ENCODE measurements around the gene ZNF362.
"Not testable (repeated sequence)": the region's sequence is repeated elsewhere in the genome, so short reads cannot be mapped to it uniquely, and the experiment has no call there.

Gene ZNF362

DNA sequence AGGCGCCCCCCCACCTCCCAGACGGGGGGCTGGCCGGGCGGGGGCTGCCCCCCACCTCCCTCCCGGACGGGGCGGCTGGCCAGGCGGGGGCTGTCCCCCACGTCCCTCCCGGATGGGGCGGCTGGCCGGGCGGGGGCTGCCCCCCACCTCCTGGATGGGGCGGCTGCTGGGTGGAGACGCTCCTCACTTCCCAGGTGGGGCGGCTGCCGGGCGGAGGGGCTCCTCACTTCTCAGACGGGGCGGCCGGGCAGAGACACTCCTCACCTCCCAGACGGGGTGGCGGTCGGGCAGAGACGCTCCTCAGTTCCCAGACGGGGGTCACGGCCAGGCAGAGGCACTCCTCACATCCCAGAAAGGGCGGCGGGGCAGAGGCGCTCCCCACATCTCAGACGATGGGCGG lies 53.1 kb downstream of the ZNF362 start:
- not testable (repeated sequence) for DNase-seq

GRCh38 chr1:33310702-33311101 lies 54.4 kb downstream of the ZNF362 start:
- no peak for DNase-seq

GRCh38 chr1:33311706-33312412 lies 55.6 kb downstream of the ZNF362 start:
- DNase-seq: no peak

GRCh38 chr1:33312413-33312749 lies 56.1 kb downstream of the ZNF362 start:
- no peak for DNase-seq

GRCh38 chr1:33314416-33314815 lies 58.1 kb downstream of the ZNF362 start:
- no peak for DNase-seq

DNA sequence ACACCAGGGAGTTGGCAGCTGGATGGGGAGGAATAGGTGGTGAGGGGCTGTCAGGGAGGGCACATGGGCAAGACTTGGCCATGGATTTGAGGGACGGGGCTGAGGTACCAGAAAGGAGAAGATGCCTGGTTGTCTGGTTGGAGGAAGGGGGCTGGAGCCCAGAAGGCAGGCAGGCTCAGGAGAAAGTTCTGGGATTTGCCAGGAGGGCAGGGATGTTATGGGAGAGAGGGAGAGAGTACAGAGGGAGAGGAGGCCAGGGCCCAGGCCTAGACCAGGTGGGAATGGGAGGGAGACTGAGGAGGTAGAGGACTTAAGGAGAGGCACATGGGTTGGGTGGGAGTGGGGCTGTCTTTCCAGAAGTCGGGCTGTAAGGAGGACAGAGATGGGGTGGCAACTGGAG lies 60.3 kb downstream of the ZNF362 start:
- DNase-seq: no peak

DNA sequence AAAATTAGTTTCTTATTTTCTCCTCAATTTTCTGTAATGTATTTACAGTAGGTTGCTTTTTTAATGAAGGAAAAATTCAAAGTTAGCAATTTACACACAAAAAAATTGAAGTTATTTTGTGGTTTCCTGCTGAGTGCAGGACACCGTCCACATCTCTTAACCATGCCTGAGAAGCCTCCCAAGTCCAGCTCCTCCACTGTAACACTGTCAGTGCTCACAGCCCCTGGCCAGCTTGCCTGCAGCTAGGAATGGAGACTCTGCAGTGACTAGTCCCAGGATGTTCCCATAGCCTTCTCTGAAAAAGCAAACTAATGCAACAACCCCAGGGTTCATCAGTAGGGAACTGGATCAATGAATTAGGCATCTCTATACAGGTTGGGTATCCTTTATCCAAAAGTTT lies 61.1 kb downstream of the ZNF362 start:
- no peak for DNase-seq

- no peak for DNase-seq
Measured at GRCh38 chr1:33317946-33318345, 61.7 kb downstream of the ZNF362 start.

DNA sequence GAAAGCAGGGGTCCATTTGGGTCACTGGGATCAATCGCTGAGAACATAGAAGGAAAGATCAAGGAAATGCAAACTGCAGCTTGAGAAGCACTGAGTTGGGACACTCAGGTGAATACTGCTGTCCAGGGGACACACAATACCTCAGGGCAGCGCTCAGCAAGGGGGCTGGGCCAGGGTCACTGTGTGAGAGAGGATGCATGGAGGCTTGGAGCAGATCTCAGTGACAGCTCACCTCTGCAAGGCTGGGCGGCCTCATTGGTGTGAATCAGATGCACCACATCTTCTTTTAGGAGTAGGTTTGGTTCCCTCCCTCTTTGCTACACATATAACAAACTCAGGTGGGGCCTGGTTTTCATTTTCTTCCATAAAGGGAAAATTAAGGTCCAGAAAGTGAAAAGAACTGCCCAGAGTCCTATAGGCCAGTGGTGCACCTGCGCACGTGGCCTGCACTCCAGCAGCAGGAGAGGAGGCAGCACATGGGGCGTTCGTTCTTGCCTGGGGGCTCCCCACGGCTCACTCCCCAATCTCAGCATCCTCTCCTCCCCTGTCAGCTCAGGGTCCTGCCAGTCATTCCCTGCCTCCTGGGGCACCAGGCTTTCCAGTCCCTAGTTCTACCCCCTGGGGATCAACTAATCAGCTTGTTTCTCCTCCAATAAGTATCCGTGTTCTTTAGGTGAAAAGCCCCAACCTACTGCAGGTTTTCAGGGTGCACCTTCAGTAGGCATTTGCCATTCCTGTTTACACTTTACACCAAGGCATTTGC lies 63.1 kb downstream of the ZNF362 start:
- DNase-seq: no peak

GRCh38 chr1:33319949-33320618 lies 63.8 kb downstream of the ZNF362 start:
- no peak for DNase-seq

DNA sequence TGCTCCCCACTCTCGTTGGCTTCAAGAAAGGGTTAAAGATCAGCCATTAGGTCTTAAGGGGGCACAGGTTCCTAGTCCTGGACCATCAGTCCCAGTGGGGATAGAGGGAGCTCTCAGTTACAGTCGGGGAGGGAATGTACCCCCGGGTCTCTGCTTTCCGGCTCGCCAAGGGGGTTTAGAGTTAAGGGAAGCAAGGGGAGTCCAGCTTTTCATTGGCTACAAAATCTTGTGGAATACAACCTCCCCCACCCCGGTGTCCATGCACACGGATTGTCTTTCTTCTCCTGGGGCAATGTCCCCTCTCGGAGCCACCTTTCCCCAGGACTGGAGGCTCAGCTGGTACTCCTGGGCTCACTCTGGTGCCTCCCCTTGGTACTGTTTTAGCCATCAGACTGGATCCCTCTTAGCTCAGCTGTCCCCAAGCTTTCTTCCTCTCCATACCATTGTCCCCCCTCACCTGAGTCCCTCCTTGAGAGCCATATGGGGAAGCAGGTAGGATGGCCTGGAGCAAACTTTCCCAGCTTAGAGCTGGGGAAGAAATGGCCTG lies 64.4 kb downstream of the ZNF362 start, which contains the start of gene A3GALT2:
A3GALT2 (minus strand) TSS at position 480 of the 547 bp plus-strand sequence; CDS start at position 480, 0 bp downstream.
- no peak for DNase-seq

- DNase-seq: no peak
Measured at GRCh38 chr1:33321178-33321577, 64.9 kb downstream of the ZNF362 start.

- DNase-seq: no peak
Measured at GRCh38 chr1:33322109-33322508, 65.8 kb downstream of the ZNF362 start.

DNA sequence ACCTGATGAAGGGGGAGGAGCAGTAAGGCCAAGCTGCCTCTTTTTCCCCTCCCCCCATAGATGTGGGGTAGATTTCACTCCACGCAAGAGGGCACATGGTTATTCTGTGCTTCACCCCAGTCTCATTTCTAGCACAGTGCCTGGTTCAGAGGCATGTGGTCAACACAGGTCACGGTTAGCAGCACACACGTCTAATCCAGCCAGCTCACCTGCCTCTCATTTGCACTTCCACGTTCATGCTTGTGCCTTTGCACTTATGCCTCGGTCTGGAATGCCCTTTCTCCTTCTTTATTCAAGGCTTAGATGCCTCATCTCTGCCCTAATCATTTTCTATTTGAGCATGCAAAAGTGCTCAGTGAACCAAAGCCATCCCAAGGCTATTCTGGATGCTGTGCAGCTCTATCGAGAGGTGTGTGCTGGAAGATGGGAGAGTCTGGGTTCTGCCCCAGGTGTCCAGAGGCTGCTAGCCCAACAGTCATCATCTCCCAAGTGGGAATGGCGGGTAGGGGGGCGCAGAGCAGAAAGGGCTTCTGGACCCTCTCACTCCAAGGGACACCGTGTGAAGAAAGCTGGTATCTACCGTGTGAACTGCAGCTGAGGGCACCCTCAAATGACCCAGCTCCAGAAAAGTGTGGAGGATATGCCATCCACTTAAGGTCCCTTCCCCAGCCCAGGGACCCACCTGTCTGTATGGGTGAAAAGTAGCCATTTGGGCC lies 66.7 kb downstream of the ZNF362 start:
- DNase-seq: no peak

GRCh38 chr1:33323663-33324477 lies 67.6 kb downstream of the ZNF362 start:
- DNase-seq: no peak

- DNase-seq: no peak
Measured at GRCh38 chr1:33324677-33325575, 68.6 kb downstream of the ZNF362 start.

DNA sequence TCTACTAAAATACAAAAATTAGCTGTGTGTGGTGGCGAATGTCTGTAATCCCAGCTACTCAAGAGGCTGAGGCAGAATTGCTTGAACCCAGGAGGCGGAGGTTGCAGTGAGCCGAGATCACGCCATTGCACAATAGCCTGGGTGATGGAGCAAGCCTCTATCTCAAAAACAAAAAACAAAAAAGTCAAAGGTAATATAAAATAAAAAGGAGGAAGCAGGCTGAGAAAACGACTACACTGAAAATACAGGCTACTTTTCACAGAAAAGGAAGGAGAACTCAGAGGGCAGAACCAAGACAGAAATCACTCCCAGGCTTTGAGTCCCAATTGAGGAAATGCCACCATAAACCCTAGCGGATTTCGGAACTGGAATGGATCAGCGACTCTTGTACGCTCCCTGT lies 70.5 kb downstream of the ZNF362 start:
- DNase-seq: no peak

DNA sequence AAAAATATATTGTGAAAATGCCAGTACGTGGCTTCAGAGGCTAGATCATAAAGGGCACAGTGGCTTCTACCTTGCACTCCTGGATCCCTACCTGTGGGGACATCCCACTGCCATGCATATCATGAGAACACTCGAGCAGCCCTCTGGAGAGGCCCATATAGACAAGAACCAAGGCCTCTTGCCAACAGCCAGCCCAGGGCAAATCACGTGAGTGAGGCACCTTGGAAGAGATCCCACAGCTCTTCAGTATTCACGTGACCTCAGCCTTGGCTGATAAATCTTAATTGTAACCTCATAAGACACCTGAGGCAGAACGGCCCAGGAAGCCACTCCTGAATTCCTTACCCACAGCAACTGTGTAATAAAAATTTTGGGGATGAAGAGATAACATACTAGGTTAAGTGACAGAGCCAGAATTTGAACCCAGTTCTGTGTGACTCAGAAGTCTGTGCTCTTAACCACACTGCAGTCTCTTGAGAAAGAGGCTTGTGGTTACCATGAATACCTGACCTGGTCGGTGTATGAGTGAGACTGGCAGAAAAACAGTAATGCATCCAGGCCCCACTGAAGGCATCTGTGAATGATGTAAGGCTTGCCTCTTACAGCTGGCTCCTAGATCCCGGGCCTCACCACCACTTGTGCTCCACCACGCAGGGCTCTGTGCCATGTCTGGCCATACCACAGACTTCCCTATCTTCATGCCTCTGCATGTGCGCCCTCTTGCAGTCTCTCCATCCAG lies 71.5 kb downstream of the ZNF362 start:
- DNase-seq: no peak

GRCh38 chr1:33328817-33329216 lies 72.5 kb downstream of the ZNF362 start:
- DNase-seq: no peak

DNA sequence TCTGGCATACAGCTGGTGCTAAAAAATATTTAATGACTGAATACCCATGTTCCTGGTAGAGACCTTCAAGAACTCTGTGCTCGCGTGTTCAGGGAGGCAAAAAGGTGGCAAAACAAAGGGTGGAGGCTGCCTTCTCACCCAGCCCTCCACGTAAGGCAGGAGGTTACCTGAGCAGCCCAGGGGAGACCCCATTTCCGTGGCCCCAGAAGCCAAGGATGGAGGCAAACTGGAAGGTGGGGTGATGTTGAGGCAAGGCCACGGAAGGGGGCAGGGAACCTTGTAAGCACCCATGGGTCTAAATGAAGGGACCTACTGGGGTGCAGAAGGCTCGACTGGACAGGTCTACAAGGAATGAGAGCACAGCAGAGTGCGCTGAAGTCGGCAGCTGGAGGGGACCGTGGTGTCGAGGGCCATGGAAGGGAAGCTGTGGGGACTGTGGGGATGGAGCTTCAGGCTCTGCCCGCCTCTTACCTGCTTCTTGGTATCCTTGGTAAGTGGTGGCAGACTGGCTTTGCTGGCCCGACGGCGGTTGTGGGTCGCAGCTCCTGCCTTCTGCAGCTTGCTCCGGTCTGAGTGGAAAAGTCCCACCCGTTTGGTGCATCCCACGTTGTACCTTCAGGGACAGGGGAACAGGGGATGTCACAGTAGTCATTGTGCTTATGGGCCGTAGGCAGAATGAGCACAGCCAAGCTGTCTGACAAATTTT lies 73.5 kb downstream of the ZNF362 start:
- DNase-seq: no peak

All from activated effector memory CD4-positive, alpha-beta T cell treated with Interleukin-2 at 50 U/mL for 16 hours (primary cell).